ENCODE measurements around the gene CD8B. TPM values are rescaled to one million over a fixed set of nuclear protein-coding genes. Genes with fewer than 3 reads are reported as not detected.

Gene CD8B
- total and polyA plus RNA-seq, 2 donors (not counting 1 experiment from before 2014, with no cell fraction given) = not detected

DNA sequence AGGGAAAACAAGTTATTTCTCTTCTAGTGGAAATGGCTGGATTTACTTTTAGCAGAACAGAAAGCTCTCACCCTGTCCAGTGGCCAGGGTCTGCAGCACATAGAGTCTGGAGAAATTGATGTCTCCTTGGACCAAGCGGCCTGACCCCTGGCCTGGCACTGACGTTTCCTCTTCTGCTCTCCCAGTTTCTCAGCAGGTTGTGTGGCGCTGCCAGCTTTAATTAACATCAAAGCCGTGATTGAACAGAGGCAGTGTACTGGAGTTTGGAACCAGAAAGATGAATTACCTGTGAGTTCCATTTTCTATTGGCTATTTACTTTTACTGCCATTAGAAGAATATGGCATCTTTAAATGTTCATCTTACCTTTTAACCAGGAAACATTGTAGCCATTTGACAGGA is 91.8 kb downstream of the CD8B start:
- TF ChIP-seq EZH2 (IDR thresholded peaks at IDR 0.05; ENCODE audit: low read length, missing control alignments) = no peak
- TF ChIP-seq, protein P1, sequence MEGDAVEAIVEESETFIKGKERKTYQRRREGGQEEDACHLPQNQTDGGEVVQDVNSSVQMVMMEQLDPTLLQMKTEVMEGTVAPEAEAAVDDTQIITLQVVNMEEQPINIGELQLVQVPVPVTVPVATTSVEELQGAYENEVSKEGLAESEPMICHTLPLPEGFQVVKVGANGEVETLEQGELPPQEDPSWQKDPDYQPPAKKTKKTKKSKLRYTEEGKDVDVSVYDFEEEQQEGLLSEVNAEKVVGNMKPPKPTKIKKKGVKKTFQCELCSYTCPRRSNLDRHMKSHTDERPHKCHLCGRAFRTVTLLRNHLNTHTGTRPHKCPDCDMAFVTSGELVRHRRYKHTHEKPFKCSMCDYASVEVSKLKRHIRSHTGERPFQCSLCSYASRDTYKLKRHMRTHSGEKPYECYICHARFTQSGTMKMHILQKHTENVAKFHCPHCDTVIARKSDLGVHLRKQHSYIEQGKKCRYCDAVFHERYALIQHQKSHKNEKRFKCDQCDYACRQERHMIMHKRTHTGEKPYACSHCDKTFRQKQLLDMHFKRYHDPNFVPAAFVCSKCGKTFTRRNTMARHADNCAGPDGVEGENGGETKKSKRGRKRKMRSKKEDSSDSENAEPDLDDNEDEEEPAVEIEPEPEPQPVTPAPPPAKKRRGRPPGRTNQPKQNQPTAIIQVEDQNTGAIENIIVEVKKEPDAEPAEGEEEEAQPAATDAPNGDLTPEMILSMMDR (conservative IDR thresholded peaks at IDR 0.05 in 1 of 2, IDR thresholded peaks at IDR 0.05 in 1 of 2; ENCODE audit: low read depth in 1 of 2, low read length in 2 of 2) = no peak

GRCh38 chr2:86768189-86768949 is 93.3 kb downstream of the CD8B start:
- Histone ChIP-seq H3K9ac (ENCODE audit: insufficient read depth, low read length) (no peak overlapping the region), H3K27ac (ENCODE audit: insufficient read depth, low read length) (no peak overlapping the region), H3K4me3 (replicated peaks in 1 of 4; ENCODE audit: control extremely low read depth in 1 of 4, insufficient read depth in 1 of 4, low read depth in 3 of 4, low read length in 4 of 4) (no peak overlapping the region), H3K4me1 (ENCODE audit: control insufficient read depth, extremely low read depth, insufficient read depth, low read length) (no peaks in the 10 kb centered on the region), H3K79me2 (ENCODE audit: control insufficient read depth, insufficient read depth, low read length) (no peaks in the 10 kb centered on the region), H3K27me3 (ENCODE audit: control insufficient read depth, insufficient read depth, low read length) (no peaks in the 10 kb centered on the region), H3K9me3 (ENCODE audit: control insufficient read depth, insufficient read depth, low read depth, low read length) (no peaks in the 10 kb centered on the region), H4K20me1 (ENCODE audit: control insufficient read depth, extremely low read depth, insufficient read depth, low read length) (no peaks in the 10 kb centered on the region), H3K36me3 (ENCODE audit: control insufficient read depth, insufficient read depth, low read length) (no peaks in the 10 kb centered on the region), H2AFZ (ENCODE audit: low read length) (no peak overlapping the region), H3K4me2 (ENCODE audit: extremely low read depth, insufficient read depth, low read length) (no peak overlapping the region)
- TF ChIP-seq, protein P1 (conservative IDR thresholded peaks at IDR 0.05 in 1 of 2, IDR thresholded peaks at IDR 0.05 in 1 of 2; ENCODE audit: low read depth in 1 of 2, low read length in 2 of 2) = no peak
- TF ChIP-seq EZH2 (IDR thresholded peaks at IDR 0.05; ENCODE audit: low read length, missing control alignments) = no peak
- DNase-seq (ENCODE audit: low read depth in 2 of 2) = no peak

More for the DNA sequence above, 91.8 kb downstream of the CD8B start:
- no peaks in the 10 kb centered on the region for H4K20me1 ChIP-seq (ENCODE audit: control insufficient read depth, extremely low read depth, insufficient read depth, low read length)
- H3K4me3 ChIP-seq (replicated peaks in 1 of 4; ENCODE audit: control extremely low read depth in 1 of 4, insufficient read depth in 1 of 4, low read depth in 3 of 4, low read length in 4 of 4) = no peak overlapping the region
- H3K36me3 ChIP-seq (ENCODE audit: control insufficient read depth, insufficient read depth, low read length) = no peaks in the 10 kb centered on the region
- no peak overlapping the region for H3K27ac ChIP-seq (ENCODE audit: insufficient read depth, low read length)
- H3K9me3 ChIP-seq (ENCODE audit: control insufficient read depth, insufficient read depth, low read depth, low read length) = no peaks in the 10 kb centered on the region
- no peak overlapping the region for H3K4me2 ChIP-seq (ENCODE audit: extremely low read depth, insufficient read depth, low read length)
- no peaks in the 10 kb centered on the region for H3K27me3 ChIP-seq (ENCODE audit: control insufficient read depth, insufficient read depth, low read length)
- no peaks in the 10 kb centered on the region for H3K79me2 ChIP-seq (ENCODE audit: control insufficient read depth, insufficient read depth, low read length)
- DNase-seq (ENCODE audit: low read depth in 2 of 2) = no peak
- H3K4me1 ChIP-seq (ENCODE audit: control insufficient read depth, extremely low read depth, insufficient read depth, low read length) = no peaks in the 10 kb centered on the region
- H2AFZ ChIP-seq (ENCODE audit: low read length) = no peak overlapping the region
- no peak overlapping the region for H3K9ac ChIP-seq (ENCODE audit: insufficient read depth, low read length)

Other genes with a start within 250 kb of the CD8B start
- gene RNF103, start 238.0 kb downstream of the CD8B start, total RNA-seq = 17.5 and 20.3 TPM in 2 replicates
- gene RNF103, start 238.0 kb downstream of the CD8B start, polyA plus RNA-seq = 11.6 and 20.9 TPM in 2 replicates
- 17.3 and 29.8 TPM in 2 replicates for gene RMND5A, start 141.6 kb downstream of the CD8B start, total RNA-seq
- 7.3 and 7.5 TPM in 2 replicates for gene RMND5A, start 141.6 kb downstream of the CD8B start, polyA plus RNA-seq
- gene CD8A, start 71.0 kb downstream of the CD8B start, total RNA-seq = not detected in 2 replicates
- gene CD8A, start 71.0 kb downstream of the CD8B start, polyA plus RNA-seq = not detected in 2 replicates
- 0.26 and 1.2 TPM in 2 replicates for gene RGPD1, start 80.2 kb upstream of the CD8B start, total RNA-seq
- 0.02 and 0.08 TPM in 2 replicates for gene RGPD1, start 80.2 kb upstream of the CD8B start, polyA plus RNA-seq
- 0.26 and 0.99 TPM in 2 replicates for gene PLGLB1, start 160.0 kb upstream of the CD8B start, total RNA-seq
- gene PLGLB1, start 160.0 kb upstream of the CD8B start, polyA plus RNA-seq = 0.41 and 0.66 TPM in 2 replicates